GM15510 (cell line): Measurements from ENCODE around the gene ABCG8.

Source experiments
- POLR2A ChIP-seq: IDR thresholded peaks from 3 replicates; pipeline ENCODE4 v1.6.1; 2011; ENCODE audit warnings: borderline replicate concordance; ENCODE audit not compliant: insufficient read length; ENCODE audit errors: extremely low read depth

The ABCG8 gene

DNA sequence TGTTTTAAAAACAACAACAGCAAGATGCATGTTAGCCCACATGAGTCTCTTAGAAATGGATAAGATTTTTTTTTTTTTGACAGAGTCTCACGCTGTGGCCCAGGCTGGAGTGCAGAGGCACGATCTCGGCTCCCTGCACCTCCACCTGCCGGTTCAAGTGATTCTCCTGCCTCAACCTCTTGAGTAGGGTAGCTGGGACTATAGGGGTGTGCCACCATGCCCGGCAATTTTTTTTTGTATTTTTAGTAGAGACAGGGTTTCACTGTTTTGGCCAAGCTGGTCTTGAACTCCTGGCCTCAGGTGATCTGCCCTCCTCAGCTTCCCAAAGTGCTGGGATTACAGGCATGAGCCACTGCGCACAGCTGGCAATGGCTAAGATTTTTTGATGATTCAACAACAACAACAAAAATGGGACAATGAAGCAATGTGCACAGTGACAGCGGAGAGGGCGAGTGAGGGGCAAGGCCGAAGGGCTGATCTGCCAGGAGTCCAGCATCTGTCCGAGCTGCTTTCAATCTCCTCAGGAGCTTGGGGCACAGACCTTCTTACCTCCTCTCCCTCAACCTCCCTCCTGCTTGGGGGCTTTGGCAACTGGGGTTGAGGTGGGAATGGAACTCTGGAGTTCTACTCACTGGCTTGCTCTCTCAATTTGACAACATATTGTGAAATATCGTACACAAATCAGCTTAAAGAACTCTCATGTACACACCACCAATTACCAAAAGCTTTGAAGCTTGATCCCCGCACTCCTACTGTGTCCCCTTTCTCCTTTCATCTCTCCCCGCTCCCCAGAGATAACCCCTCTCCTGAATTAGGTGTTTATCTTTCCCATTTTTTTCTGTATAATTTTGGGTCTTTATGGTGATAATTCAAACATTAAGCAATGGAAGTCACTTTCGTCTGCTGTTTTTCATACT is 3.4 kb downstream of the ABCG8 start:
- TF ChIP-seq POLR2A = no peak

DNA sequence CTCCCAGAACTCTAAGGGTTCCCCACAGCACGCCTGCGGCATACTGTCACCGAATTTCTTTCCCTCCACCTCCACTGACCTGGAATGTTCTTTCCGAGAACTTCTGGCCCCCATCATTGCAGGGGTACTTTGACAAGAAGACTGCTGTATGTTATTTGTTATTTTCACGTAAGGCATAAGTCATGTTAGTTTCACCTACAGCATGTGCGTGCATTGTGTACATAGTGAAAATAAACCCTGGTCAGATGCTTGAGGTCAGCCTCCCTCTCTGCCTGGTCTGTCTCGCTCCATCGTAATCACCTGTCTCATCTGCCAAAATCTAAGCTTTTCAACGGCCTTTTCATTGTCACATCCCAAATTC is 4.1 kb downstream of the ABCG8 start:
- TF ChIP-seq POLR2A = no peak

DNA sequence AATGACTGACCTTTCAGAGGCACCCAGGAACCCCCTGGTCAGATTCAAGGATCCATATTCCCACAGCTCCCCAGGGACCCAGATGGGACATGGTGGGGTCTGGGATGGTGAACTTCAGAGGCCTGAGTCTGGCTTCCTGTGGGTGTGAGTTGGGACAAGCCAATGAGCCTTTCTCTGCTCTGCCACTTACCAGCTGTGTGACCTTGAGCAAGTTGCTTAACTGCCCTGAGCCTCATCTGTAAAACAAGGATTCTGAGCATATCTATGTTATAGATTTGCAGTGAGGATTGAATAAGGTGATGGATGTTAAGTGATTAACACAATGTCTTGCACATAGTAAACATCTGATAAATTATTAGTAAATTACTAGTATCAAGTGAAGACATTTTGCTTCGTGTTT is 6.4 kb downstream of the ABCG8 start:
- no peak for TF ChIP-seq POLR2A

DNA sequence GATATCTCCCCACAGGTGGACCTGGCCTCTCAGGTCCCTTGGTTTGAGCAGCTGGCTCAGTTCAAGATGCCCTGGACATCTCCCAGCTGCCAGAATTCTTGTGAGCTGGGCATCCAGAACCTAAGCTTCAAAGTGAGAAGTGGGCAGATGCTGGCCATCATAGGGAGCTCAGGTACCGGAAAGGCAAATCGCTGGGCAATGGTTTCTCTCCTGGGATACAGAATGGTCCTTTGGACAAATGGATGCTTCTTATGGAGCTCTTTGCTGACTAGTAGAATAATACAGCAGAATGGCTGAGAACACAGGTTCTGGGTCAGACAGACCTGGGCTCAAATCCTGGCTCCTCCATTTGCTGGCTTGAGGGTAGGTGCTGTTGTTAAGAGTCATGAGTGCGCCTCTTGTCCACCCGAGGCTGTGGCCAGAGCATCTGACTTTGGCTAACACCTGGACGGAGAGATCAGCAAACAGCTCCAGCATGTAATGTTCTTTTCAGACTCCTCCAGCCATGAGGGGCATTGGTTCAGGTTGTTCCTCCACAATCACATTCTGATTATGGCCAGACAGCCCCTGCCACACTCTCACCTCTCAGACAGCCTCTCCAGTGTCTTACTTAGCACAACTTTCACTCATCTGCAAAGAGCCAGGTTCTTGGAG is 7.5 kb downstream of the ABCG8 start:
- no peak for TF ChIP-seq POLR2A

DNA sequence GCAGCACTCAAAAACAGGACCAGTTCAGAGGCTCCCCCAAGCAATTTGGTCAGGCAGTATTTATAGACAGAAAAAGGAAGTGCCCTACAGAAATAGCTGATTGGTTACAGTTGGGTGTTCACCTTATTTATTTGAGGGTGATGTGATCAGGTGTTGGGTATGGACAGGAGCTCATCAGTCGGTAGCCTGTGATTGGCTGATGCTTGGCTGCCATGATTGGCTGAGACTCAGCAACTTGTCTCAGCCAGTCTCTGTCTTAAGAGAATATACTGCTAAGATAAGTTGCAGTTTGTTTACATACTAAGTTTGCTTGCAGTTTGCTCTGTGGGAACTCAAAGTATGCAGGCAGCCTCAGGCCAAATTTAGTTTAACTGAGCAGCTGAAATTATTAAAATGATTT is 9.4 kb downstream of the ABCG8 start:
- no peak for TF ChIP-seq POLR2A

DNA sequence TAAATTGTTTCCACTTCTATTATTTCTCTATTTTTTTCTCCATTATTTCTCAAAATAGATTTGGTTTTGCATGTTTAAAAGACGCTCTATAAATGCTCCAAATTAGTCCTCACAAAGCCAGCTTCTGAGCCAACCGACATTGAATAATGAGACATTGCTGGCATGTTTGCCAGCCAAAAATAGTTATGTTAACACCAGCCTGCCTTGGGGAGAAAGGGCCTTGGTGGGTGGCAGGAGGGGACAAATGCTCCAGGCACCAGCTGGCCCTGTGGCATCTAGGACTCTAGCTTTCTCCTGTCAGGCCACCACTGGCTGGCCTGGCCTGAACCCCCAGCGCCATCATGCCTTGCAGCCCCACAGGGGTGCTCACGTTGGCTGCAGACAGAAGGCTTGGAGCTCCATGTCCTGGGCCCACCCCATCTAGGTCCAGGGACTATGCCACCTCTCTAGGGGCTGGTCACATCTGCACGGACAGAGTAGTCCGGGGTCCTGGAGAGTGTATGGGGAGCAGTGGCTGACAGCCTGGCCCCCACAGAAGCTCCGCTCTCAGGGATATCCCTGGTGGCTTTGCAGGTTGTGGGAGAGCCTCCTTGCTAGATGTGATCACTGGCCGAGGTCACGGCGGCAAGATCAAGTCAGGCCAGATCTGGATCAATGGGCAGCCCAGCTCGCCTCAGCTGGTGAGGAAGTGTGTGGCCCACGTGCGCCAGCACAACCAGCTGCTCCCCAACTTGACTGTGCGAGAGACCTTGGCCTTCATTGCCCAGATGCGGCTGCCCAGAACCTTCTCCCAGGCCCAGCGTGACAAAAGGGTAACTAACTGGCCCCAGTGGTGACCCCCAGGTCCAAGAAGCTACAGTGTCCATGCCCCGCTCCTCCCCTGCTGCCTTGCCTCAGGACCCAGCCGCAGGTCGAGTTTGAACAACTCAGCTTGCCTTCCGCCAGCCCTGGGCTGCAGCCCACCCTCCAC is 12.5 kb downstream of the ABCG8 start:
- TF ChIP-seq POLR2A = no peak

DNA sequence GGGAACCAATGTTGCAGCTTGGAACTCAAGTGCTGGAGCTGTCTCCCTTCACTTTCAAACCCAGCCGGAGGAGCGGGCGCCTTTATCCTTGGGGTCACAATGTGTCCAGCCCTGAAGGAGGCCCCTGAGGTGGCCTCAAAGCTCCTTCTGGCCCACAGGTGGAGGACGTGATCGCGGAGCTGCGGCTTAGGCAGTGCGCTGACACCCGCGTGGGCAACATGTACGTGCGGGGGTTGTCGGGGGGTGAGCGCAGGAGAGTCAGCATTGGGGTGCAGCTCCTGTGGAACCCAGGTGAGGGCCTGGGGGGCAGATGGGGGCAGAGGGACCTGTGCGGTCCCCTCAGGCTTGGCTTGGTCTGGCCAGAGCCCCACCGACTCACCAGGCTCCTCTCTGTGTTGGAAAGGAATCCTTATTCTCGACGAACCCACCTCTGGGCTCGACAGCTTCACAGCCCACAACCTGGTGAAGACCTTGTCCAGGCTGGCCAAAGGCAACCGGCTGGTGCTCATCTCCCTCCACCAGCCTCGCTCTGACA is 13.5 kb downstream of the ABCG8 start:
- no peak for TF ChIP-seq POLR2A

DNA sequence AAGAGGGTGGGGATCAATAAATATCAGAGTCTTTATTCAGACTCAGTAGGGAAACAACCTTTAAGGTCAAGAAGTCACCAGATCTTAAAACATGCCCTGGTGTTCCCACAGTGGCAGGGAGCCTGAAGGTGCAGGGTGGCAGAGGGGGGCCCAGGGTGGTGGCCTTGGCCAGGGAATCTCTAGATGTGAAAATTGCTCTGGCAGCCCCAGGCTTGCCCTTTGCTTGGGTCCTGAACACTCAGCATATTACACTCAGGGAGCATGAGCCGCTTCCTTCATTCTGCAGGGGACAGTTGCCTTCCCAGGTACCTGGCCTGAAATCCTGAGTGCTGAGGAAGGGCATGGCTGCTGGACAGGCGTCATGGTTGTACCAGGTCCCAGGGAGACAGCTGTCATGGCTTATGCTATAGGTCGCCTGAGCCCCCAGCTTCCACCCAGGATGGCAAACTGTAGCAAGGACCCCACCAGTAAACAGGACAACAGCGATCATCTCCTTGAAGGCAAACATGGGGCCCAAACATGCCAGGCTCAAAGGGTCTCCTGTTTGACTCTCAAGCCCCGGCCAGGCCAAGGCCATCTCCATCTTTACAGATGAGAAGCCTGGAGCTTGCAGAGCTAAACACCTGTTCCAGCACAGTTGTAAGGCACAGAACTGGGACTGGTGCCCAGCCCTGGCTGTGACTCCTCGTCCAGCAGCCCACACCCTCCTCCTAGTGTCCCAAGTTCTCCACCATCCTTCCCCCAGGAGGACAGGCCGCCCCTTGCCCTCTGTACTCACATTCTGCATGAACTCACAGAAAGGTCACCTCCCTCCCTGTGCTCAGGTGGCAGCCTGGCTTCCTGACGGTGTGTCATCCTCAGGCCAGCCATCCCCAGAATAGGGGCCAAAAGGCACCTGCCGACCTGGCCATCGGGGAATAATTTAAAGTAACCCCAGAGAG is 14.6 kb downstream of the ABCG8 start:
- no peak for TF ChIP-seq POLR2A

DNA sequence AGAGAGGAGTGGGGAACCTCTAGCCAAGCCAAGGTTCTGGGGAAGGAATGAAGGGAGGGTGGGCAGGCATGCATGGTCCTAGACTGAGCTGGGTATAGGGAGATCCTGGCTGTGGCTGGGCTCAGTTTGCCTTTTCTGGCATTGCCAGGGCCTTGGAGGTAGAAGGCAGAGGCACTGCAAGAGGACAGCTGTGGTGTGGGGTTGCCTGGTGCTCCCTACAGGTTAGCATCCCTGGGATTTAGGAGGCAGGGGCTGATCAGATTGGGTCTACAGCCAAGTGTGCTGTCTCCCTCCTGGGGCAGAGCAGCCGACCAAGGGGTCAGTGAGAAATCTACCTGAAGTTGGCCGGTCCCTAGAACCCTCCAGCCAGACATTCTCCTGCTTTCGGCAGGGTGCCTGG is 15.9 kb downstream of the ABCG8 start:
- no peak for TF ChIP-seq POLR2A

DNA sequence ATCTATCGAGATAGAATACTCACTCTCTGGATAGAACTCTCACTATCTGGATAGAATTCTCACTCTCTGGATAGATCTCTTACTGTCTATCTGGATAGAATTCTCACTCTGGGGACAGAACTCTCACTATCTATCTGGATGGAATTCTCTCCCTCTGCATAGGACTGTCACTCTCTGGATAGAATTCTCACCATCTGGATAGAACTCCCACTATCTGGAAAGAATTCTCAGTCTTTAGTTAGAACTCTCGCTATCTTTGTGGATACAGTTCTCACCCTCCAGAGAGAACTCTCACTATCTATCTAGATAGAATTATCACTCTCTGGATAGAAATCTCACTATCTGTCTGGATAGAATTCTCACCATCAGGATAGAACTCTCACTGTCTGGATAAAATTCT is 16.5 kb downstream of the ABCG8 start:
- TF ChIP-seq POLR2A = no peak

DNA sequence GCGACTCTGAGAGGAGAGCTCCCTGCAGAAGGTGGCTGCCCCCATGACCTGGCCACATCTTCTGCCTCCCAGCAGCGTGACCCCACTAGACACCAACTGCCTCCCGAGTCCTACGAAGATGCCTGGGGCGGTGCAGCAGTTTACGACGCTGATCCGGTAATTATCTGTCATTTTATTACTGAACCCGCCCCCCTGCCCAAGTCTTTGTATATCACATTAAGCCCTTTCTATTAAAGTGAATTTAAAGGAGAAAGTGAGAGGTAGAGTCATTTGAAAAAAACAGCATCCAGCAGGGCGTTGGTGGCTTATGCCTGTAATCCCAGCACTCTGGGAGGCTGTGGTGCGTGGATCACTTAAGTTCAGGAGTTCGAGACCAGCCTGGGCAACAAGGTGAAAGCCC is 33.4 kb downstream of the ABCG8 start:
- no peak for TF ChIP-seq POLR2A

DNA sequence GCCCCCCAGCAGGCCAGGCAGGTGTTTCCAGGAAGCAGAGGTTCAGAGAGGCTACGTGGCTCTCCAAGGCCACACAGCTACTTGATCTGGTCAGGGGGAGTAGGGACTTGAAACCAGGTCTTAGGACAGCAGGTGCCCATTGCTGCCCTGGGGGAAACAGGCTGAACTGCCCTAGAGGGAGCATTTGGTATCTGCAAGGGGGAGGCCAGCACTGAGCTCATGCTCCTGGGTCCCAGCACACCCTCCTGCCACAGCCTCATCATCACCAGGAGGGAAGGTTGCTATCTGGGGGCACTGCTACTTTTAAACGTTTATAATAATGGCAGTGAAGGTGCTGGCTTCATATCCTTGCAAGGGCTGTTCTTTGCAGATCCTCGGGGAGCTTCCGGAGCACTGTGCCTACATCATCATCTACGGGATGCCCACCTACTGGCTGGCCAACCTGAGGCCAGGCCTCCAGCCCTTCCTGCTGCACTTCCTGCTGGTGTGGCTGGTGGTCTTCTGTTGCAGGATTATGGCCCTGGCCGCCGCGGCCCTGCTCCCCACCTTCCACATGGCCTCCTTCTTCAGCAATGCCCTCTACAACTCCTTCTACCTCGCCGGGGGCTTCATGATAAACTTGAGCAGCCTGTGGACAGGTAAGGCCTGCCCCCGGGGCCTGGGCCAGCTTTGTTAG is 36.1 kb downstream of the ABCG8 start:
- no peak for TF ChIP-seq POLR2A

DNA sequence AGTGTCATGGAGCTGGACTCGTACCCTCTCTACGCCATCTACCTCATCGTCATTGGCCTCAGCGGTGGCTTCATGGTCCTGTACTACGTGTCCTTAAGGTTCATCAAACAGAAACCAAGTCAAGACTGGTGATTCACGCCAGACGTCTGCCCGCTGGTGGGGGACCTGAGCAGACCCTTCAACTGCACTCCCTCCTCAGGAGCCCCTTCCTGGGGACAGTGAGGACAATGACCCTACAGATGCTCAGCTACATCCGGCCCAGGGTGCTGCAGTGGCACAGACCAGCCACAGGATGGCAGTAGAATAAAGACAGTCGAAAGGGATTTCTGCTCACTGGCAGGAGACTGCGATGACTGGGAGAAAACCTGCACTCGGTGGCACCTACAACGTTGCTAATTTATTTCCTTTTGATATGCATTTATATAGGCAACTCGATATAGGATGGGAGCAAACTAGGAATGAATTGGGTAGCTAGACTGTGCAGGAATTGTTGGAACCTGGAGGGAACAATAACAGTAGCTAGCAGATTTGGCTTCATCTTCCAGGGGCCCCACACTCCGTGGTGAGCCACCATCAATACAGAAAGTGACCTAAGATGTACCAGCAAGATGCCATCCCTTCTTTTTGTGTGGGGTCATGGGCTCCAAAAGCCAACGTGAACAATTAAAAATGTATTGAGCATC is 39.2 kb downstream of the ABCG8 start:
- no peak for TF ChIP-seq POLR2A

DNA sequence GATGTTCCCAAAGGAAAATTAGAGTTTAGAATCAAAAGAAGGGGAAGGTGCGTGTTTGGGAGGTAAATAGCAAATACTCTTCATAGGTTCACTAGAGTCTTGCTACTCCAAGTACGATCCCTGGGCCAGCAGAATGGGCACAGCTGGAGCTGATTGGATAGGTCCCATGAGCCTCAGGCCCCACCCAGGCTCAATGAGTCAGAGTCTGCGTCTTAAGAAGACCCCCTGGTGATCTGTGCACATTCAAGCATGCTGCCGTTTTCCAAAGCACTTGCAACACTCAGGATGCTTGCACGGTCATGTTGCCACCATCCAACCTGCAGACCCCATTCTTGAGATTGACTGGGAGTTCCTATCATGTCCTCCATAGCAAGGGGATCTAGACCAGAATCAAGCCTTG is 40.5 kb downstream of the ABCG8 start:
- TF ChIP-seq POLR2A = no peak
